Muscle layer of colon (tissue), 2 donors: ENCODE results near the gene CD28.

Source experiments
- H3K27ac ChIP-seq: one replicate; pipeline ENCODE4 v1.7.0; 2013; ENCODE audit warnings: low read depth, mild to moderate bottlenecking, low read length, moderate library complexity
- H3K27me3 ChIP-seq, 2 donors: one replicate each; pipeline ENCODE4 v1.7.0; 2013; ENCODE audit warnings: low read length in 2 of 2, mild to moderate bottlenecking in 2 of 2; ENCODE audit not compliant: insufficient read depth in 2 of 2, control insufficient read depth in 1 of 2
- H3K36me3 ChIP-seq: one replicate; pipeline ENCODE4 v1.7.0; 2013; ENCODE audit warnings: mild to moderate bottlenecking, low read length; ENCODE audit not compliant: insufficient read depth
- H3K4me1 ChIP-seq: one replicate; pipeline ENCODE4 v1.7.0; 2013; ENCODE audit warnings: mild to moderate bottlenecking, low read length; ENCODE audit not compliant: insufficient read depth
- H3K4me3 ChIP-seq, 2 donors: one replicate each; pipeline ENCODE4 v1.7.0; 2013; ENCODE audit warnings: low read length in 2 of 2, low read depth in 1 of 2, mild to moderate bottlenecking in 1 of 2, moderate library complexity in 1 of 2
- H3K9ac ChIP-seq: one replicate; pipeline ENCODE4 v1.7.0; 2013; ENCODE audit warnings: low read length
- H3K9me3 ChIP-seq: one replicate; pipeline ENCODE4 v1.7.0; 2013; ENCODE audit warnings: mild to moderate bottlenecking, low read length
- donor health status: abdominal sarcoma.
- donor health status: Adenocarcinoma of cecum.

The CD28 gene

DNA sequence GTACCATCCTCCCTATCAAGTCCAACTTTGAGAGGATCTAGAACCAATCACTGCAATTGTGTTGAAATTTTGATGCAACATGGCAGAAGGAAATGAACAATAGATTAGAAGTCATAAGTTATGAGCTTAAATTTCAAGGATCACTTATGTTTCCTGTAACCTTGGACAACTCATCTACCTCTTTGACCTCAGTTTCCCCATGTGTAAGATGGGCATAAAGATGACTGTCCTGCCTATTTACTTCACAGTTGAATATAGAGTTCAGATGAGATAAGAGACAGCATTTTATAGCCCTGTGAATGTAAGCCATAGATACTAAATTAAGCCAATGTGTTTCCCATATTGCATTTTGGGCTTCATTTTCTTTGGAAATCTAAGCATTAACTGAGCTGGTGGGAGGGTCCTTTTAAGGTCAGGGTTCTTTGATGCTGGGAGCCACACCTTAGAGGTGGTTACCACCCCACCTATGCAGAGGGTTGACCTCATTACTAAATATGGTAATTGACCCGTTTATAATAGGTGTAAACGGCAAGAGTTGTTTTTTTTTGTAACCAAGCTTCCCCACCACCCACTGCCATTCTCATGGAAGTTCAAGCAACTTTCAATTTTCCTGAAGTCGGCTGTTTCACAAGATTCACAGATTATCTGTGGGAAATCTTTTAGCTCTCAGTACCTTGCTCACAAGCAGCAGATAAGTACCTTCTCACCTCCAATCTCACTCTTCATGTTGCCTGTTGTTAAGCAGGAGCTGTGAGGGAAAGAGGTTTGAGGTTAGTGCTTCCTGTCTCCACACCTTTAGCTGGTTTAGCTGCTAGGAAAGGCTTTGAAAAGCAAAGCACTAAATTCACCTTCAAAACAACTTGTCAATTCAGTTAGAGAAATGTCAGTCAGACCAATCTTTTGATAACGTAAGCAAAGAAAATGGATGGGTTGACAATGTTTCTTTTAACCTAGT is 13.3 kb downstream of the CD28 start:
- Histone ChIP-seq H3K9ac (no peak overlapping the region), H3K27me3 (no peaks in the 10 kb centered on the region), H3K4me3 (no peak overlapping the region), H3K36me3 (no peaks in the 10 kb centered on the region), H3K9me3 (no peaks in the 10 kb centered on the region), H3K4me1 (no peaks in the 10 kb centered on the region), H3K27ac (no peak overlapping the region)

DNA sequence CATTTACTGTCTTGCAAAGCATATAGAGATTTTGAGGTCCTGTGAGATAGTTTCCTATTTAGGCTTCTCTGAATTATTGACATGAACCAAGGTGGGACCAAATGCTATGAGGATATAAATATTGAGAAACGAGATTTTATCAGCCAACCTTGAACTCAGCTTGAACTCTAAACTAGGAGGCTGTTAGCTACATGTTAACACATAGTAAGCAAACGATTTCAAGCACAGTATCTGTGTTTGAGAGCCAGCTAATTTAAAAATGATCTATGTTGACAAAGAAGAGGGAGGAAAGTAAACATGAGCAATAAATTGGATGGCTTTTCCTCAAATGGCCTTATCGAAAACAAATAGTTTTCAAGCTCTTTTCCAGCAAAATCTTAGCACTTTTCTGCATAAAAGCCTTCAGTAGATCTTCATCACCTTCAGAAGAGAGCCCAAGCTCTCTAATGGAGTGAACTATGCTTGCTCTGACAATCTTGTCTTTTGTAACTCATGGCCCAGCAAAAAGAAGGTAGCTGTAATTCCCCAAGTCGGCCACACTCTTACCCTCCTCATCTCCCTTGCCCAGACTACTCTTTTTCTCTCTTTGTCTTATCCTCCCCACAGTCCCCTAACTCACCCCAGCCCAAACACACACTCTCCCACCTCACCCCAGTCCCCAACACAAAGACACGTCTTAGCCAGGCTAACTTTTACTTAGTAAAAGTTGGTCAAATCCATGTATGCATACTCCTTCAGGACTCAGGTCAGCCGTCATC is 14.7 kb downstream of the CD28 start:
- H3K4me1 ChIP-seq = no peaks in the 10 kb centered on the region
- no peaks in the 10 kb centered on the region for H3K36me3 ChIP-seq
- H3K9me3 ChIP-seq = no peaks in the 10 kb centered on the region
- H3K27me3 ChIP-seq = no peaks in the 10 kb centered on the region
- H3K4me3 ChIP-seq = no peak overlapping the region
- no peak overlapping the region for H3K27ac ChIP-seq
- H3K9ac ChIP-seq = no peak overlapping the region

GRCh38 chr2:203721781-203722300 is 15.4 kb downstream of the CD28 start:
- H3K4me1 ChIP-seq = no peaks in the 10 kb centered on the region
- no peaks in the 10 kb centered on the region for H3K36me3 ChIP-seq
- no peak overlapping the region for H3K9ac ChIP-seq
- H3K27ac ChIP-seq = no peak overlapping the region
- no peak overlapping the region for H3K4me3 ChIP-seq
- H3K9me3 ChIP-seq = no peaks in the 10 kb centered on the region
- no peaks in the 10 kb centered on the region for H3K27me3 ChIP-seq

DNA sequence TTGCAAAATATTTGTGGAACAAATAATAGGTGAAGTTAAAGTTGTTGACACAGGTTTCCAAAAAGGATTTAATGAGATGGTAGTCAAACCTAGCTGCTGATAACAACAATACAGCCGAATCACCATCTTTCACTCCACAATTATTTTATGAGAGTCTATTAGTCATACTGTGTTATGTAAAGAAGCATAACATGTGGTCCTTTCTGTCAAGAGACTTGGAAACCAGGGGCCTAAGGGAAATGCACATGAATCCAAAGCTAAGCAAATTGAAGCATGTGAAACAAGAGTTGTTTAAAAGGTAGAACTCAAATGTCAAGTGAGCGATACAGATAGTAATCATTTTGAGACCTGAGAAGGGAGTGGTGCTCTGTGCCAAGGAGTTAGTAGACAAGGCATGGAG is 16.0 kb downstream of the CD28 start:
- H3K9me3 ChIP-seq = no peaks in the 10 kb centered on the region
- H3K4me3 ChIP-seq = no peak overlapping the region
- H3K9ac ChIP-seq = no peak overlapping the region
- H3K27me3 ChIP-seq = no peaks in the 10 kb centered on the region
- H3K27ac ChIP-seq = no peak overlapping the region
- H3K36me3 ChIP-seq = no peaks in the 10 kb centered on the region
- H3K4me1 ChIP-seq = no peaks in the 10 kb centered on the region

DNA sequence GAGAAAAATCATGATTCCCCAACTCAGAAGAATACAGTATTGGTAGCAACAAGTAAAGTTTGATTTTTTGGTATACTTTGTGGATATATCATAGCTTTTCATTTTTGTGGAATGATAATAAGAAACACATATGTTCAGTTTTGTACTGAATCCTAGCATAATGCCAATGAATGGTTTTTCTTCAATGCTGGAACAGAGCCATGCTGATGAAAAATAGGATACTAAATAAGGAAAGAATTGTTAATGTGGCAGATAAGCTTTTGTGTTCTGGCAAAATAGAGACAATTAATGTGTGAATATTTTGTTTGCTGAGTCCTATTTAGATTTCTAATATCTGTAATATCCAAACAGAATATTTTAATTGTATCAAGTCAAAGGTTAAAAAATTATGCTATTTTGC is 21.9 kb downstream of the CD28 start:
- H3K9me3 ChIP-seq = no peaks in the 10 kb centered on the region
- no peak overlapping the region for H3K4me3 ChIP-seq
- no peaks in the 10 kb centered on the region for H3K27me3 ChIP-seq
- H3K36me3 ChIP-seq = no peaks in the 10 kb centered on the region
- H3K4me1 ChIP-seq = no peaks in the 10 kb centered on the region
- no peak overlapping the region for H3K9ac ChIP-seq
- no peak overlapping the region for H3K27ac ChIP-seq

- Histone ChIP-seq H3K4me1 (no peaks in the 10 kb centered on the region), H3K27ac (no peak overlapping the region), H3K27me3 (no peaks in the 10 kb centered on the region), H3K9me3 (no peaks in the 10 kb centered on the region), H3K4me3 (no peak overlapping the region), H3K9ac (no peak overlapping the region), H3K36me3 (no peaks in the 10 kb centered on the region)
These were observed 23.8 kb downstream of the CD28 start for GRCh38 chr2:203730076-203730729.

GRCh38 chr2:203730883-203731282 is 24.4 kb downstream of the CD28 start:
- H3K27ac ChIP-seq = no peak overlapping the region
- no peaks in the 10 kb centered on the region for H3K4me1 ChIP-seq
- H3K4me3 ChIP-seq = no peak overlapping the region
- no peaks in the 10 kb centered on the region for H3K27me3 ChIP-seq
- no peak overlapping the region for H3K9ac ChIP-seq
- H3K36me3 ChIP-seq = no peaks in the 10 kb centered on the region
- H3K9me3 ChIP-seq = no peaks in the 10 kb centered on the region

DNA sequence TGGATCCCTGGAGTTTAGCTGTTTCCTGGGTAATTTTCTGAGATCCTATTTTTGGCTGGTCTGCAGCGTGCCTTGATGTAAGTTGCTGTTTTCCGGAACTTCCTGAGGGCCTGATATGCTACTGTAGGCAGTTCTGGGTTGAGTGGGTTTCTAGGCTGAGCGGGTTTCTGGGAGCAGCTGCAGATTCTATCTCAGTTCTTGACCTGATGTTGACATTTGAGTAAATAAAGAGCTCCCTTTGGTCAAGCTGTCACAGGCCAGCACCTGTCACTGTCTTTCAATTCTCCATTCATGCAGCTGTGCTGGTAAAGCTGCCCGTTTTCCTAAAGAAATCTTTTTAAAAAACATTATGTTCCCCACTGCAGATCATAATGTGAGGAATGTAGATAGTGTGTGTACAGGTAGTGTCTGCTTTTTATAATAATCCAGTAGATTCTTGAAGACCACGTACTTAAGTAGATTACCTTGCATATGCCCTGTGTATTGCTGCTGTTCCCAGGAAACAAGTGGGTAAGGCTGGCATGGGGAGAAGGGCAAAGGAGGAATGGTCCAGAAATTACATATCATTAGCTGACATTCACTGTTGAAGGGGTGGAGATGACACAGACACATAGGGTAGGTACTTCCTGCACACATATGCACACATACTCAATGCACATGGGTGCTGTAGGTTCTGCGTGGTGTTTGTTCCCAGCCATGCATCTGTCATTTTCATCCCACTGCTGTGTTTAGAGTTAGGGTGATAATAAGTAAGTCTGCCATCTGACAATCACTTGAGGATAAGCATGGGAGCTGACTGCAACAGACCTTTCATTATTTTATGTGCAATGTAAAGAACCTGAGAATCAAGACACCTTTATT is 25.9 kb downstream of the CD28 start:
- Histone ChIP-seq H3K4me3 (no peak overlapping the region), H3K9ac (no peak overlapping the region), H3K27me3 (no peaks in the 10 kb centered on the region), H3K4me1 (no peaks in the 10 kb centered on the region), H3K27ac (no peak overlapping the region), H3K9me3 (no peaks in the 10 kb centered on the region), H3K36me3 (no peaks in the 10 kb centered on the region)

GRCh38 chr2:203732953-203733510 is 26.6 kb downstream of the CD28 start:
- H3K9me3 ChIP-seq = no peaks in the 10 kb centered on the region
- H3K36me3 ChIP-seq = no peaks in the 10 kb centered on the region
- no peak overlapping the region for H3K27ac ChIP-seq
- no peak overlapping the region for H3K9ac ChIP-seq
- no peaks in the 10 kb centered on the region for H3K27me3 ChIP-seq
- no peaks in the 10 kb centered on the region for H3K4me1 ChIP-seq
- no peak overlapping the region for H3K4me3 ChIP-seq

- H3K27ac ChIP-seq = no peak overlapping the region
- no peaks in the 10 kb centered on the region for H3K4me1 ChIP-seq
These were observed 27.2 kb downstream of the CD28 start for GRCh38 chr2:203733684-203734083.

More at GRCh38 chr2:203733684-203734083, 27.2 kb downstream of the CD28 start:
- no peak overlapping the region for H3K9ac ChIP-seq
- no peak overlapping the region for H3K4me3 ChIP-seq
- H3K27me3 ChIP-seq = no peaks in the 10 kb centered on the region
- H3K9me3 ChIP-seq = no peaks in the 10 kb centered on the region
- H3K36me3 ChIP-seq = no peaks in the 10 kb centered on the region
